ENCODE data around the gene COL17A1.
A peak's percentile ranks its signal among the peaks of the same experiment; 100 is the strongest.

Gene COL17A1

GRCh38 chr10:104085801-104086400 lies at the start of gene COL17A1:
Gene COL17A1 (minus strand): TSS chr10:104085880. CDS start chr10:104080673, 5,207 bp downstream.
- DNase-seq, result no peak

- DNase-seq, result no peak
Measured at GRCh38 chr10:104130041-104130440, 44.4 kb upstream of the COL17A1 start.

GRCh38 chr10:104128214-104128613 lies 42.5 kb upstream of the COL17A1 start:
- no peak for DNase-seq

- peak; percentile 22 for DNase-seq
Measured at GRCh38 chr10:104127411-104127810, 41.7 kb upstream of the COL17A1 start.

DNA sequence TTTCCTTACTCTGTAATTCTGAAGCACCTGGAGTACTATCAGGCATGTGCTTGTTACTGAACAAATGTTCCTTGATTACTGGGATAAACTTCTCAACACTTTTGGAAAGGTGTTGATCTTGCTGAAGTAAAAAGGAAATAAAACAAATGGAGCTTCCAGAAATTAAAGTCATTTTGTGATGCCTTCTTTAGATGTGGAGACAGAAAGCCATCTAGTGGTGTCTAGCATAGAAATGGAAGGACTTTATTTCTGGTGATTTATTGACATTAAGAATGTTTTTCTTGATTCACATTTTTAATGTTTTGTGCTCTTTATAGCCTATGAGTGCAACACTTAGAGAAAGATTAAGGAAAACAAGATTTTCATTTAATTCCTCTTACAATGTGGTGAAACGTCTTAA lies 37.7 kb upstream of the COL17A1 start:
- peak; percentile 2 for DNase-seq

DNA sequence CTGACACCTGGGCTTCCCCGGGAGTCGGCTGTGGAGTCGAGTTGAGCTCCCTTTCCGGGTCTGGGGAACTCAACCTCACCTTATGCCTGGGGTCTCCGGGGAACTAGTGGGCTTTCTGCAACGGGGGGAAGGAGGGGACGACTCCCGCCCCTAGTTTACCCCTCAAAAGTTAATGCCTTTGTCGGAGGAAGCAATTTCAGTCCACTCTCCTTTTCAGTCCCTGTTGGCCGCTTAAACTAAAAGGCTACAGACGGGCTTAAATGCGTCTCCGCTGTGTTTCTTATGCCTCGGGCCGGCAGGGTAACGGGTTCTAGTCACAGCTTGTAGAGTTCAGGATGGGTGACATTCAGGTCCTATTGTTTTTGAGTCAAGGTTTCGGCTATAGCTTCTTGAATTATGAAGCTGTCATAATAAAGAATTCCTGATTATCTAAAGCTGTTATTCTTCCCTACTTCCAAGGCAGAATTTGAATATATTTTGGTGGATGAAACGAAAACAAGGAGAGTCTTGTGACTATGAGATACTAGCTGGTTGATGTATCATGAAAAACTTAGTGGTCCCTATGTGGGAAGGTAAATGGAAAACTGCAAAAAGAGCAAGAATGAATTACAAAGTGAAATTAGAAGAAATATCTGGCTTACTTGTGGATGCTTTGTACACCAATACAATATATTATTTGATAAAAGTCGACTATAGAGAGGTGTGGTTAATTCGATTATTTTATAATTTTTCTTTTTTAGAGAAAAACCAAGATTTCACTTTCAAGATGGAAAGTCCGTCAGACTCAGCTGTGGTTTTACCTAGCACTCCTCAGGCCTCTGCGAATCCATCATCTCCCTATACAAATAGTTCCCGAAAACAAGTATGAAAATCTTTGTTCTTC lies 36.8 kb upstream of the COL17A1 start:
- DNase-seq, result no peak

- peak; percentile 93 for DNase-seq
Measured at GRCh38 chr10:104121485-104122224, 36.0 kb upstream of the COL17A1 start, which contains the start of gene SFR1. Gene SFR1 (plus strand): TSS chr10:104122171. CDS start chr10:104122184, 13 bp downstream.

- DNase-seq, result peak; percentile 56
Measured at GRCh38 chr10:104120903-104121484, 35.3 kb upstream of the COL17A1 start.

DNA sequence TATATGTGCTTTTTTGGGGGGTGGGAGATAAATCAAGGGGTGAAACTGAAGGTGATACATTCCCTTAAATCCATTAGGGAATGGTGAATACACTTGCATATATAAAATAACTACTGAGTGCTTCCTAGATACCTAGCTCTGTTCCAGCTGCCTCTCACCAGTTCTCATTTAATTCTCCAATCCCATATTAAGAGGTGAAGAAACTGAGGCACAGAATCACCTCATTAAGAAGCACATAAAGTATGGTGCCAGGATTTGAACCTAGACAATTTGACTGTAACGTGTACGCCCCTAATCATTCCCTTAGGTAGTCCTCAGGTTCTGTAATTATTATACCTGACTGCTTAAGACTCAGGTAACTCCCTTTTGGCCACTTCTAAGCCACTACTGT lies 34.8 kb upstream of the COL17A1 start:
- no peak for DNase-seq

- no peak for DNase-seq
Measured at GRCh38 chr10:104119996-104120395, 34.3 kb upstream of the COL17A1 start.

GRCh38 chr10:104117839-104118323 lies 32.2 kb upstream of the COL17A1 start:
- peak; percentile 74 for DNase-seq

GRCh38 chr10:104113376-104113956 lies 27.8 kb upstream of the COL17A1 start:
- no peak for DNase-seq

DNA sequence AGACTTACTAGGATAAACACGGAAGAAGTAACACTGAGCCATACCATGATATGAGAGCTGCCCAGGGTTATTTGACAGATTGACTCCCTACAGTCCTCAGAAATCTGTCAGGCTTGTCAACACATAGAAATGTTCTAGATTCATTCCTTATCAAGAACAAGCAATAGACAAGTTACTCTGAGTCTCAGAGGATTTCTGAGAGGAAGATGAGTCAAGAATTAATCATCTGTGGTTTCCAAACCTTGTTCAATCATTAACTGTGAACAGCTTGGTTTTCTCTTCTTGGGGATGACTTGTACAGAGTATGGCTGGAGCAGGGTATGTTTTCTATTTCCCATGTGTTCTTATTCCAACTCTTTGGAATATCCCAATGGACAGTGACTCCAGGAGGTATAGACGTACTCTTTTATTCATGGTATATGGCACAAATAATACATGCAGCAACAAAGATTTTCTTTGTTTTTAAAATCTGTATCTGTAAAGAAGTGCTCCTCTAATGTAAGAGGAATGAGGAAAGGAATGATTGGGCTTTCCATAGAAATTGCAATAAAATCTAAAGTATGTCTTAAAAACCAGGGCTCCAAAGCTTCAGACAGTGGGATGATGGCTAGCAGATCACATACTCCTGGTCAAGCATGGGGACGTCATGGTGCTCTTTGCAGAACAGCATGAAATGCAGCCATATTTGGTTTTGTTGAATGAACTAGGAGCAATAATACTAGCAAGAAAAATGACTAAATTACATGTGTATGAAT lies 24.4 kb upstream of the COL17A1 start:
- no peak for DNase-seq

DNA sequence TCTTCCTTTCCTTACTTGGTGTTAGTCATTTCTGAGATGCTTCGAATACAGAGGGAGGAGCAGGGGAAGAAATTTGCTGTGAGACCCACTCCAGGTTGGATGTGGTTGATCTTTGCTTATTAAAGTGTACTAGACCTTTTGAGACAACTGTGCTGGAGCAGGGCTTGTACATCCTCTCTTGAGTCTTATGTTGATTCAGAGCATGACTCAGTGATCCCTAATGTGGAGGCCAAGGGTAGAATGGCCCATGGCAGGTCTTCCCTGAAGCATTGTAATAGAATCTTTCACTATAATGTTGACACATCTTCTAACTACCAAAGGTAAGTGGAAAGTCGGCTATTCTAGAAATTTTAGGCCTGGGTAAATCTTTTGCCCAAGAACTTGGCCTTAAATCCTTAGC lies 19.2 kb upstream of the COL17A1 start:
- DNase-seq, result no peak

- DNase-seq, result no peak
Measured at GRCh38 chr10:104104418-104104817, 18.7 kb upstream of the COL17A1 start.

GRCh38 chr10:104103956-104104355 lies 18.3 kb upstream of the COL17A1 start:
- no peak for DNase-seq

GRCh38 chr10:104101902-104102301 lies 16.2 kb upstream of the COL17A1 start:
- DNase-seq, result no peak

- DNase-seq, result no peak
Measured at GRCh38 chr10:104100795-104101194, 15.1 kb upstream of the COL17A1 start.

DNA sequence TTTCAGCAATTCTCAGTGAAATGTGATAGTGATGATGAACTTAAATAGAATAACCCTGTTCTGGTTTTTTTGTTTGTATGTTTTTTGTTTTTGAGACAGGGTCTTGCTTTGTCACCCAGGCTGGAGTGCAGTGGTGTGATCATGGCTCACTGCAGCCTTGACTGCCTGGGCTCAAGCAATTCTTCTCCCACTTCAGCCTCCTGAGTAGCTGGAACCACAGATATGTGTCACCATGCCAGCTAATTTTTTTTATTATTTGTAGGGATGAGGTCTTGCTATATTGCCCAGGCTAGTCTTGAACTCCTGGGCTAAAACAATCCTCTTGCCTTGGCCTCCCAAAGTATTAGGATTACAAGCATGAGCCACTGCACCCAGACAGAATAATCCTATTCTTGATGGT lies 14.3 kb upstream of the COL17A1 start:
- no peak for DNase-seq

DNA sequence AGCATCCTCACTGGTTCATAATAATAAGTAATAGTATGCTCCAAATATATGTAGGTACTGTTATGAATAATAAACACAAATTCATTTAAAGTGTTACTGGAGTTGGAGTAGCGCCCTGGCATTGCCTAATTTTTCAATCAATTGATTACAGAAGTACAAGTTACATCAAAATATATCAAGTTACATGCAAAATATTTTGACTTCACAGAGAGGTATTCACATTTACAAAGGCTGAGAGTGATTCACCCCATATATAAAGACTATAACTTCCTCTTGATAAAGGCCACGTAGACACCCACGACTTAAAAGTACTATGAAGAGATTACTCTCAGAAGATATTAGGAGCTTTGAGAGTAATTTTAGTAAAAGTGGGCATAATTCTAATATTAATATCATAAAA lies 13.6 kb upstream of the COL17A1 start:
- DNase-seq, result no peak

DNA sequence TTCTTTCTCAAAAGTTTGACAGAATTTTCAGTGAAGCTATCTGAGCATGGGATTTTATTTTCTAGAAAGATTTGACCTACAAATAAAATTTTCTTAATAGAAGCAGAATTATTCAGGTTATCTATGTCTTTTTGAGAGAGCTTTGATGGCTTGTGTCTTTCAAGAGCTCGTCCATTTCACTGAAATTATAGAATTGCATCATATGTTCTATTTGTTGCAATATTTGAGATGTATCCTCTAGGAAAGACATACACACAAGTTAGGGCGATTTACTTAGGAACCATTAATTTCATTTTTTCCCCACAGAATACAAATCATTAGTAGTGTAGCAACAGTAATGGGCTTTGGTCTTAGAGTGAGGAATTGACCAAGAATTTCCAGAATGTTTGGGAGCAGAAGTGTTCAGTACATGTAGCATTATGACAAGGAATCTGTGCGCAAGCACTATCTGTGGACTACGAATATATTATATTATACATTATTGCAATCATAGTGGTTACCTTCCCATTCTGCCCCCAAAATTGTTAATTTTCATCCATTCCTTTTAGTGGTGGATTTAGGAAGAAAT lies 12.8 kb upstream of the COL17A1 start:
- no peak for DNase-seq

DNA sequence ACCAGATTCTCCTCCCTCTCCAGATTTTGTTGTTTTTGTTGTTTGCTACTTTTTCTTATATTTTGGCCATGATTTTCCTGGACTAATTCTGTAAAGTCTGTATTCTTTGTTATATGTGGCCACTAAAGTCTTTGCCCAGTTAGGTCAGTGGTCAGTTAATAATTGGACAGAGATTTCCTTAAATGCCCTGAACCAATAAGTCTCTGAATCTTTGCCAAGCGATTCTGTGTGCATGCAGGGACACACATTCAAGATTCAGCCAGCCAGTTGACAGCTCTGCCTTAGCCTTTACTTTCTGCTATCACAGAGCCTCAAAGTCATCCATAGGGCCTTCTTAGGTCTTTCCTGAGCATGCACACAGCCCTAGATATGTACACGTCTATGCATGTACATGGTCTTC lies 11.0 kb upstream of the COL17A1 start:
- no peak for DNase-seq

All from NCI-H1105 treated with DMSO at 0.1 percent for 48 hours (cell line).